ENCODE measurements around the gene C10orf88.

The C10orf88 gene

GRCh38 chr10:122953902-122954730 lies at the start of gene C10orf88:
Gene C10orf88 (minus strand): TSS chr10:122954227. CDS start chr10:122954178, 49 bp downstream.
- peak; percentile 94 to 96 for DNase-seq

GRCh38 chr10:123001370-123001769 lies 47.3 kb upstream of the C10orf88 start:
- DNase-seq, result no peak

- no peak for DNase-seq
Measured at GRCh38 chr10:123000155-123000554, 46.1 kb upstream of the C10orf88 start.

DNA sequence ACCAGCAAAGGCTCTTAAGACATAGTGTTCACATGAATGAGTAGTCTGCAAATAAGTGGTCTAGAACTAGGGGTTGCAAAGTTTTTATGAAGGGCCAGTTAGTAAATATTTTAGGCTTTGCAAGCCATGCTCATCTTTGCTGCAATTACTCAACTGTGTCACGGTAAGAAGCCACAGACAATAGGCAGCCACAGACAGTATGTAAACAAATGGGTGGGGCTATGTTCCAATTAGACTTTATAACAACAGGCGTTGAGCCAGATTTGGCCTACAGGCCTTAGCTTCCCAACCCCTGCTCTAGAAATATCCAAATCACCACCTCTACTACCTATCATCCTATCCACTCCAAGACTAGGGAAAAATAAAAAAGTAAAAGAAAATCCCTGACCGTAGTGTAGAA lies 45.3 kb upstream of the C10orf88 start:
- no peak for DNase-seq

GRCh38 chr10:122998934-122999333 lies 44.9 kb upstream of the C10orf88 start:
- no peak for DNase-seq

- no peak for DNase-seq
Measured at GRCh38 chr10:122998360-122998917, 44.4 kb upstream of the C10orf88 start.

- no peak for DNase-seq
Measured at GRCh38 chr10:122997864-122998263, 43.8 kb upstream of the C10orf88 start.

GRCh38 chr10:122995936-122996335 lies 41.9 kb upstream of the C10orf88 start:
- no peak for DNase-seq

DNA sequence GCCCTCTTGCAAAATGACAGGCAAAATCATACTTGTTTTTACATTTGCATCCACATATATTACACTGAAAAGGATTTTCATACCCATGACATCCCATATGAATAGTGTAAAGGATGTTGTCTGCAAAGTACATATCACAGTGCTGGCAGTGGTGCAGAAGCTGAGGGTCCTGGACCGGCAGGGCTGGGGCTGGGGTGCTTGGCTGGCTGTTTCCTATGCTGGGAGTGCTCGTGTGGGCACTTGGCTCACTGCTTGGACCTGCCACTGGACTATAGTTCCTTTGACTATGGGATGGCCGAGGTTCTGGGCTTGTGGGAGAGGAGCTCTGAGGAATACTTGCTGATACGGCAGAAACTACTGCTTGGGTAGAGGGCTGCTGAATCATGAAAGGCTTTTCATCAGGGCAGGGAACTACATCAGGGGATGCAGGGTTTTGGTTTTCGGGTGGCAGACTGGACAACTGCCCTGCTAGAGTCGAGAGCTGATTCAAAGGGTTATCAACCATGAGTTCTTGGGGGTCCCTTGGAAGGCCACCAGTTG lies 39.8 kb upstream of the C10orf88 start:
- no peak for DNase-seq

- DNase-seq, result no peak
Measured at GRCh38 chr10:122992031-122992585, 38.1 kb upstream of the C10orf88 start.

DNA sequence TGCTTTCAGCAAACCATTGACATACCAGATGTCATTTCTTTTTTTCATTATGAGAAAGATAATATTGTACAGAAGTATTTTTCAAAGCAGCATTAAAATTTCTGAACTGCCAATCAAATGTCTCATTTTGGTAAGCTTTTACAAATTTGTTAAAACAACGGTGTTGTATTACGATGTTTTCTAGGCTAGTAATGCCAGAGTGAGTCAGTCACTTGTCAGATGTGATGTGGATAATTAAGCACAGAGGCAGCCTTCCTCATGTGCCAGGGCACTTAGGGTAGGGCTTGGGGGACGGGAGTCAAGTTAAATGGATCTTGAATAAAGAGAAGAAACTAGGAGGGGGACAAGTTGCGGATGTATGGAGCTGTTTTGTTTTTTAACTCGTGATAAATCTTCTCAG lies 36.3 kb upstream of the C10orf88 start:
- DNase-seq, result no peak

DNA sequence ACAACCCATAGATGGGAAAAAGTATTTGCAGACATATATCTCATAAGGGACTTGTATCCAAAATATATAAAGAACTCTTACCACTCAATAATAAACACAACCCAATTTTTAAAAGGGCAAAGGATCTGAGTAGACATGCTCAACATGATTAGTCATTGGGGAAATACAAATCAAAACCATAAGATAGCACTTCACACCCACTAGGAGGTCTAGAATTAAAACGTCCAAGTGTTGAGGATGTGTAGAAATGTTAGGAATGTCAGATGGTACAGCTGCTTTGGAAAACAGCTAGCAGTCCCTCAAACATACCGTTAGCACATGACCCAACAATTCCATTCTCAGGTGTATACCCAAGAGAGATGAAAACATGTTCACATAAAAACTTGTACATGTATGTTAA lies 34.5 kb upstream of the C10orf88 start:
- no peak for DNase-seq

DNA sequence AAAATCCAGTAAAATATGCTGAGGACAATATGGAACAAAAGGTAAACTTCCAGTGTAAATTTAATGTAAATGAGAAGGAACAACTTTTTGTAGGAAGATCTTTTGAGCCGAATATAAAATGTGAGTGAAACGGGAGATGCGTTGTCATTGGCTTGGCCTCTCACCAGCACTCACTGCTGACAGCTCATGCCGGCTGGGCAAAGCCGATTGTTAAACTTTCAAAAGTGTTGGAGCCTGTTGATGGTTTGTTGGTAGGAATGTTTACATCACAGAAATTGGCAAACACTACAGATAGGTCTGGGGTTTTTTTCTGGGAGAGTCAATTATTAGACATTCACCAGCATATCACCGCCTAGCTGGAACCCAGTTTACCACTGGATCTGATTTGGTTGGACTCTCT lies 32.3 kb upstream of the C10orf88 start:
- no peak for DNase-seq

- DNase-seq, result no peak
Measured at GRCh38 chr10:122984708-122985107, 30.7 kb upstream of the C10orf88 start.

GRCh38 chr10:122983898-122984297 lies 29.9 kb upstream of the C10orf88 start:
- DNase-seq, result no peak

- peak; percentile 25 to 26 for DNase-seq
Measured at GRCh38 chr10:122981066-122981464, 27.0 kb upstream of the C10orf88 start.

DNA sequence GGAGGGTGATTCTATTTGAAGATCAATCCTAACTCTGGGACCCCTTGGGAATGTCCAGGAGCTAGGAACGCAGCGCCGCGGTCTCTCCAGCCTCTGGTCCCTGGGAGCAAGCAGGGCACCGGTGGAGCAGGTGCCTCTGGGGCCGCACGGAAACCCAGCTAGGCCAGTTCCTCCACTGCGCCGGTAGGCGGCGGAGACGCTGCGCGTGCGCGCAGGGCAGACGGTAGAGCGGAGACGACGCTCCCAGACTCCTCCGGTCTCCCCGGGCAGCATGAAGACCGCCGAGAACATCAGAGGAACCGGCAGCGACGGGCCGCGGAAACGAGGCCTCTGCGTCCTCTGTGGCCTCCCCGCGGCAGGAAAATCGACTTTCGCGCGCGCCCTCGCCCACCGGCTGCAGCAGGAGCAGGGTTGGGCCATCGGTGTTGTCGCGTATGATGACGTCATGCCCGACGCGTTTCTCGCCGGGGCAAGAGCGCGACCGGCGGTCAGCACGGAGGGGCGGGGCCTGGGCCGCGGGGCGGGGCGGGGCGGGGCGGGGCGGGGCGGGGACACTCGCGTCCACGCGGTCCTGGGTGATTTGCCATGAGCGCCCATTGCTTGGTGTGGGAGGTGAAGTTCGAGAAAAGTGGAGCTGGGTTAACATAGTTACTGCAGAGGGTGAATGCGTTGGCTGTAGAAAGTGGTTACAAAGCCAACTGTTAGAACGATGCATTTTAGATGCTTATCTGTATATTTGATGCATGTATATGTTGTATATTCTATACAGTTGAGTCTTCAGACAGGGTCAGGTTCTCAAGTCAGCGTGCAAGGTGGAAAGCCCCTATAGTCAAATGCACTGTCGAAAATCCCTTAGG lies 26.4 kb upstream of the C10orf88 start, which contains the start of gene PSTK:
Gene PSTK (plus strand): TSS at position 193 of the 857 bp plus-strand sequence. CDS start 79 bp downstream, at position 272.
- DNase-seq, result peak; percentile 73 to 75

GRCh38 chr10:122974543-122975064 lies 20.6 kb upstream of the C10orf88 start:
- DNase-seq, result no peak

DNA sequence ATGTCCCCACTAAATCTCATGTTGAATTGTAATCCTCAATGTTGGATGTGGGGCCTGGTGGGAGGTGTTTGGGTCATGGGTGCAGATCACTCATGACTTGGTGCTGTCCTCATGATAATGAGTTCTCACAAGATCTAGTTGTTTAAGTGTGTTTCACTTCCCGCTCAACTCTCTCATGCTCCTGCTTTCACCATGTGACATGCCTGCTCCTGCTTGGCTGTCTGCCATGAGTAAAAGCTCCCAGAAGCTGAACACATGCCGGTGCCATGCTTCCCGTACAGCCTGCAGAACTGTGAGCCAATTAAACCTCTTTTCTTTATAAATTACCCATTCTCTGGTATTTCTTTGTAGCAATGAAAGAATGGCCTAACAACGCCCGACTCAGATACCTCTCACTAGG lies 20.0 kb upstream of the C10orf88 start:
- DNase-seq, result no peak

DNA sequence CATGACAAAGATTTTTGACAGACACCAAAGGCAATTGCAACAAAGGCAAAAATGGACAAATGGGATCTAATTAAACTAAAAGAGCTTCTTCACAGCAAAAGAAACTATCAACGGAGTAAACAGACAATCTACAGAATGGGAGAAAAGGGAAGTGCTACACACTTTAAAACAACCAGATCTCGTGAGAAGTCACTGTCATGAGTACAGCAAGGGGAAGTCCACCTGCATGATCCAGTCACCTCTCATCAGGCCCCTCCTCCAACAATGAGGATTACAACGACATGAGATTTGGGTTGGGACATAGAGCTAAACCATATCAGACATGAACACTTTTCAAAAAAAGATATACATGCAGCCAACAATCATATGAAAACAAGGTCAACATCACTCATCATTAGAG lies 14.7 kb upstream of the C10orf88 start:
- DNase-seq, result no peak

DNA sequence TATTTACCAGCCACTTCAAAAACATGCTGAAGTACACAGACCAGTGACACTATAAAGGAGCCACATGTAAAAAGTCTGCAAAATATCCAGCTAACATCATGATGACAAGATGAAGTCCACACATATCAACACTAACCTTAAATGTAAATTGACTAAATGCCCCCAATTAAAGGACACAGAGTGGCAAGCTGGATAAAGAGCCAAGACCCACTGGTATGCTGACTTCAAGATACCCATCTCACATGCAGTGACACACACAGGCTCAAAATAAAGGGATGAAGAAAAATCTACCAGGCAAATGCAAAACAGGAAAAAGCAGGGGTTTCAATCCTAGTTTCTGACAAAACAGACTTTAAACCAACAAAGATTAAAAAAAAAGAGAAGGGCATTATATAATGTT lies 12.9 kb upstream of the C10orf88 start:
- no peak for DNase-seq

- DNase-seq, result no peak
Measured at GRCh38 chr10:122962405-122962804, 8.4 kb upstream of the C10orf88 start.

- DNase-seq, result no peak
Measured at GRCh38 chr10:122957474-122957873, 3.4 kb upstream of the C10orf88 start.
